Peyer's patch (tissue), 4 donors: ENCODE results near the gene METAP1D. TPM values are rescaled to one million over a fixed set of nuclear protein-coding genes. Genes with fewer than 3 reads are reported as not detected.

Experiments
- DNase-seq, 3 donors: peaks; one replicate each; pipeline ENCODE4 v3.0.0-alpha.2; 2017 to 2019
- H3K27ac ChIP-seq, 4 donors: fragments of 200-600 bp; sonication (generic); one replicate each; pipeline ENCODE4 v1.5.1; 2016 to 2019
- H3K27me3 ChIP-seq, 2 donors: fragments of 200-600 bp; sonication (generic); one replicate each; pipeline ENCODE4 v1.5.1; 2019
- H3K36me3 ChIP-seq, 3 donors: fragments of 200-600 bp; sonication (generic); one replicate each; pipeline ENCODE4 v1.5.1; 2016 to 2019
- H3K4me1 ChIP-seq, 4 donors: fragments of 200-600 bp; sonication (generic); one replicate each; pipeline ENCODE4 v1.5.1; 2016 to 2019
- H3K4me3 ChIP-seq, 4 donors: fragments of 200-600 bp; sonication (generic); 1 replicate in 3 of 4; 2 replicates in 1 of 4; pipeline ENCODE4 v1.5.1; 2016 to 2019; ENCODE audit warnings: mild to moderate bottlenecking in 1 of 4
- H3K9me3 ChIP-seq, 4 donors: fragments of 200-600 bp; sonication (generic); one replicate each; pipeline ENCODE4 v1.5.1; 2016 to 2019; ENCODE audit warnings: mild to moderate bottlenecking in 1 of 4
- CTCF ChIP-seq, 6 experiments: fragments of 450-650 bp in 4 of 6; fragments of 200-600 bp in 2 of 6; sonication (generic) in 1 of 6; IDR thresholded peaks; one replicate each; pipeline ENCODE4 v1.5.1; 2017 to 2019; ENCODE audit warnings: antibody characterized with exemption in 6 of 6, mild to moderate bottlenecking in 3 of 6, moderate library complexity in 1 of 6
- POLR2A ChIP-seq, 2 donors: fragments of 450-650 bp; IDR thresholded peaks; one replicate each; pipeline ENCODE4 v1.5.1; 2017; ENCODE audit warnings: antibody characterized with exemption in 2 of 2, mild to moderate bottlenecking in 2 of 2, moderate library complexity in 2 of 2
- total RNA-seq, 4 donors: library from RNA; depleted of rRNA; stranded (reverse); fragments of >200 nt; gene quantifications; one replicate each; pipeline ENCODE4 v1.1.0, GENCODE V29; 2016

Gene METAP1D
- total RNA-seq, 4 donors from 2014 or later: 3.3 to 33.0 (median 6.5) TPM

GRCh38 chr2:171965661-171966060 lies 34.1 kb upstream of the METAP1D start:
- H3K4me1 ChIP-seq: no peaks in the 10 kb centered on the region

GRCh38 chr2:171966235-171966634 lies 33.5 kb upstream of the METAP1D start:
- no peak overlapping the region for H3K27ac ChIP-seq
- TF ChIP-seq POLR2A (IDR thresholded peaks at IDR 0.05) (no peak), CTCF (IDR thresholded peaks at IDR 0.05) (no peak)
- no peak for DNase-seq
- no peaks in the 10 kb centered on the region for H3K9me3 ChIP-seq
- no peaks in the 10 kb centered on the region for H3K4me1 ChIP-seq
- no peaks in the 10 kb centered on the region for H3K27me3 ChIP-seq
- peaks cover 0 to 20% (median 0%) of the 10 kb centered on the region in 3 donors for H3K36me3 ChIP-seq
- no peak overlapping the region for H3K4me3 ChIP-seq

More at GRCh38 chr2:171965661-171966060, 34.1 kb upstream of the METAP1D start:
- no peaks in the 10 kb centered on the region for H3K9me3 ChIP-seq
- H3K27me3 ChIP-seq: no peaks in the 10 kb centered on the region
- no peak for TF ChIP-seq POLR2A (IDR thresholded peaks at IDR 0.05)
- no peak for TF ChIP-seq CTCF (IDR thresholded peaks at IDR 0.05)
- H3K27ac ChIP-seq: no peak overlapping the region
- peaks cover 0 to 20% (median 0%) of the 10 kb centered on the region in 3 donors for H3K36me3 ChIP-seq
- no peak for DNase-seq
- H3K4me3 ChIP-seq: no peak overlapping the region

GRCh38 chr2:171966688-171967087 lies 33.1 kb upstream of the METAP1D start:
- H3K4me1 ChIP-seq: no peaks in the 10 kb centered on the region
- H3K36me3 ChIP-seq: peaks cover 0 to 20% (median 0%) of the 10 kb centered on the region in 3 donors
- TF ChIP-seq CTCF (IDR thresholded peaks at IDR 0.05) (no peak), POLR2A (IDR thresholded peaks at IDR 0.05) (no peak)
- H3K4me3 ChIP-seq: no peak overlapping the region
- no peak for DNase-seq
- H3K9me3 ChIP-seq: no peaks in the 10 kb centered on the region
- H3K27ac ChIP-seq: no peak overlapping the region
- H3K27me3 ChIP-seq: no peaks in the 10 kb centered on the region

- Histone ChIP-seq H3K27me3 (no peaks in the 10 kb centered on the region), H3K27ac (no peak overlapping the region), H3K36me3 (peaks cover 0 to 20% (median 0%) of the 10 kb centered on the region in 3 donors), H3K9me3 (no peaks in the 10 kb centered on the region), H3K4me3 (no peak overlapping the region), H3K4me1 (no peaks in the 10 kb centered on the region)
- TF ChIP-seq POLR2A (IDR thresholded peaks at IDR 0.05) (no peak), CTCF (IDR thresholded peaks at IDR 0.05) (no peak)
- no peak for DNase-seq
These were observed 31.2 kb upstream of the METAP1D start for GRCh38 chr2:171968509-171968908.

- Histone ChIP-seq H3K4me1 (no peaks in the 10 kb centered on the region), H3K9me3 (no peaks in the 10 kb centered on the region), H3K36me3 (peaks cover 0 to 13% (median 0%) of the 10 kb centered on the region in 3 donors), H3K4me3 (no peak overlapping the region), H3K27me3 (no peaks in the 10 kb centered on the region), H3K27ac (no peak overlapping the region)
- no peak for DNase-seq
- TF ChIP-seq POLR2A (IDR thresholded peaks at IDR 0.05) (no peak), CTCF (IDR thresholded peaks at IDR 0.05) (no peak)
These were observed 27.3 kb upstream of the METAP1D start for GRCh38 chr2:171972329-171972982.
